ENCODE measurements around the gene CLDND2. TPM values are rescaled to one million over a fixed set of nuclear protein-coding genes. Genes with fewer than 3 reads are reported as not detected.

CLDND2 gene
- total RNA-seq, 1 experiment from 2014 or later: not detected

- peaks cover 21% of the 10 kb centered on the region for H3K27me3 Mint-ChIP-seq (ENCODE audit: low read depth)
Observed at GRCh38 chr19:51372021-51372648, 3.3 kb upstream of the CLDND2 start.

More at GRCh38 chr19:51372021-51372648, 3.3 kb upstream of the CLDND2 start:
- no peak for TF ChIP-seq CTCF (conservative IDR thresholded peaks at IDR 0.05)
- peaks cover 14 to 17% of the 10 kb centered on the region in 2 experiments for H3K4me1 Mint-ChIP-seq
- no peaks in the 10 kb centered on the region; a peak in 1 of 7 replicates for H3K36me3 Mint-ChIP-seq (ENCODE audit: insufficient read depth in 1 of 3, low read depth in 3 of 3)
- no peak overlapping the region for H3T11ph ChIP-seq (ENCODE audit: low read length)
- H4K5ac ChIP-seq (ENCODE audit: insufficient read length, low read depth, low read length): no peak overlapping the region
- H3K23ac ChIP-seq (ENCODE audit: insufficient read length, low read depth, low read length): no peak overlapping the region
- WGBS (ENCODE audit: extremely low coverage, insufficient read length, low lambda C conversion rate): no CpG with 5 or more reads among the region's 18 CpGs
- H3K4ac ChIP-seq (ENCODE audit: low read depth, low read length): no peak overlapping the region
- no peak overlapping the region for H2BK120ac ChIP-seq (ENCODE audit: low read depth, low read length, poor library complexity, severe bottlenecking)
- no peak for DNase-seq
- no peaks in the 10 kb centered on the region for H3K27me3 ChIP-seq (ENCODE audit: insufficient read depth, low read length)
- no peak overlapping the region for H4K8ac ChIP-seq (replicated peaks; ENCODE audit: insufficient read length, low read depth, low read length)
- no peaks in the 10 kb centered on the region for H3K79me2 ChIP-seq (ENCODE audit: insufficient read depth, low read length)
- no peak overlapping the region for H3K4me2 ChIP-seq (ENCODE audit: insufficient read depth, insufficient read length, low read length)
- no peak overlapping the region for H2BK15ac ChIP-seq (ENCODE audit: low read depth, low read length)
- no peak overlapping the region for H2AFZ ChIP-seq (ENCODE audit: low read length)
- no peaks in the 10 kb centered on the region for H3K9me3 ChIP-seq (ENCODE audit: control insufficient read depth, low read depth, low read length)
- no peak overlapping the region for H2BK5ac ChIP-seq (ENCODE audit: insufficient read length, low read length)
- H3K9me3 Mint-ChIP-seq: no peaks in the 10 kb centered on the region
- no peaks in the 10 kb centered on the region; the same call in 1 of the 2 replicates for H3K4me1 ChIP-seq (ENCODE audit: insufficient read depth, low read length)
- no peak overlapping the region for H3K9ac ChIP-seq (ENCODE audit: extremely low read depth, insufficient read length, low read length)
- H4K20me1 ChIP-seq (ENCODE audit: control insufficient read depth, insufficient read depth, insufficient read length): no peaks in the 10 kb centered on the region
- no peak overlapping the region for H2BK12ac ChIP-seq (ENCODE audit: insufficient read length, low read depth, low read length)
- no peak overlapping the region for H3K4me3 Mint-ChIP-seq
- H4K91ac ChIP-seq (ENCODE audit: insufficient read length, low read depth, low read length): no peak overlapping the region
- H3K14ac ChIP-seq (ENCODE audit: insufficient read depth, low read length): no peak overlapping the region; the same call in 1 of the 2 replicates
- H3K27ac ChIP-seq (ENCODE audit: insufficient read length, low read depth, low read length): no peak overlapping the region
- no peak overlapping the region for H3K27ac Mint-ChIP-seq
- no peak overlapping the region for H3K18ac ChIP-seq (ENCODE audit: insufficient read length, low read depth, low read length)
- peaks cover 10% of the 10 kb centered on the region for H3K23me2 ChIP-seq (ENCODE audit: insufficient read length, low read depth, low read length, poor library complexity, severe bottlenecking)
- H2BK20ac ChIP-seq (ENCODE audit: low read depth, low read length, poor library complexity, severe bottlenecking): no peak overlapping the region
- no peak overlapping the region for H2AK5ac ChIP-seq (ENCODE audit: insufficient read length, low read length)
- no peaks in the 10 kb centered on the region for H3K79me1 ChIP-seq (ENCODE audit: insufficient read depth, low read depth, low read length, poor library complexity, severe bottlenecking)
- no peak overlapping the region for H3K56ac ChIP-seq (ENCODE audit: insufficient read length, low read depth, low read length)

All from H9 (cell line).